ENCODE results near the gene SPINK2.

SPINK2 gene

DNA sequence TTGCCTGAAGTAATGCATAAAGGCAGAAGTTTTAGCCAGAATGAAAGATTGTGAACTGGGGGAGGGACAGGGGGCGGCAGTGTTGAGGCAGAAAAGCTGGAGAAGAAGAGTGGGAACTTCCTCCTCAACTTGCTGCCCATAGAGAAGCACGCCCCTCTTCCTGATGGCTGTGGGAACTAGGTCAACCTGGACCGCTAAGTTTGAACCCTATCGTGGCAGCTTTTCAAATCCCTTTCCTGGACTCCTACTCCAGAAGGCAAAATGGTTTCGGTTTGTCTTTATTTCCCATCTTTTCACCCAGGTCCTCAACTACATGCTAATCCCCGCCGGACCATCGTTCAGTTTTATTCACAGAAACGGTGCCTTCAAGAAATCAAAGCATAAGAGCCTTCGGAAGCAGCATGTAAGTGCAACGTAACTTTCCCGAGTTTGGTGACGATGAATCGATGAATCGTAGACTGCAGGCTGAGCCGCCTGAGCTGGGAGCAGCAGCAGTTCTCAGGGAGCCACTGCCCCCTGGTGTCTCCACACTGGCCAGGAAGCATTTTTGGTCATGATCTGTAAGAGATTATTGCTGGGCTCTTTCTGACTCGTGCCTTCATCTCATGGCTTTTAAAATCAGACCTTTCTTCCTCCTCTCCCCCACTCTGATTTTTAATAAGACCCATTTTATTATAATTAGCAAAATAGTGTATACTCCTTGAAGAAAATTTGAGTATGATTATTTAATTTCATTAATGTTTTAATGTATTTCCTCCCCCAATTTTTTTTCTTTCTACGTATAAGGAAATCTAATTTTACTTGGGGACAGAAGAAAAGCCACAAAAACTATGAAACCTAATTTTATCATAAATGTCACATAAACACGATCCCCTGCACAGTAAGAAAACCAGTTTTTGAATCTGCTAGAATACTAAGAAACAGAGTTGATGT lies 21.4 kb downstream of the SPINK2 start:
- peak; percentile 27 to 68 for DNase-seq

- DNase-seq: no peak
Observed at GRCh38 chr4:56799161-56799759, 22.2 kb downstream of the SPINK2 start.

DNA sequence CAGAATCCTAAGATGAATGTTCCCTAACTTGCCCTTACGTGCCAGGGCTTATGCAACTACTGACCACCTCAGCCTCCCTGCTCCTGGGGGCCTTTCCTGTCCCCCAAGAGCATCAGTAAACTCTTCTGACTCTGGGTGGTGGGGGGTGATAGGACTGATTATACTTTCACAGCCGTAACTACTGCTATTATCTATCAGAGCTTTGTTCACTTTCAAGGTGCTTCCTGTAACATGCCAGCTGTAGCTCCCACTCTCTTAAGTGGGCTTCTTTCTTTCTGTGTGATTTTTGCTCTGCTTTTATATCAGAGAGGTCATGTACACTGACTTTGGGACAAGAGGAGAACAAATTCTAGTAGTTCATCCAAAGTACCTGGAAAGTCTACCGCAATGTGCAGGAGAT lies 25.3 kb downstream of the SPINK2 start:
- DNase-seq: no peak

- DNase-seq: no peak
Observed at GRCh38 chr4:56791316-56791715, 30.2 kb downstream of the SPINK2 start.

DNA sequence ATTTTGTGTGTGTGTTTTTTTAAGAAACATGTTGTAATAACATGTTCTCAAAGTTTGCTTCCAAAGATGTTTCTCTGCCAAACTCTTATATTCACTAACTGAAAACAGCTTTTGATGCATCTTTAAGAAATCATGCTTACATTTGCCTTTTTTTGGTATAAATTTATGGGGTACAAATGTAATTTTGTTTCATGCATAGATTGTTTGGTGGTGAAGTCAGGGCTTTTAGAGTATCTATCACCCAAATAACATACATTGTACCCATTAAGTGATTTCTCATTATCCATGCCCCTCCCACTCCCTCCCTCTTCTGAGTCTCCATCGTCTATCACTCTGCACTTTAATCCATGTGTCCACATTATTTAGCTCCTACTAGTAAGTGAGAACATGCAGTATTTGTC lies 30.8 kb downstream of the SPINK2 start:
- DNase-seq: no peak

- DNase-seq: no peak
Observed at GRCh38 chr4:56788081-56788480, 33.4 kb downstream of the SPINK2 start.

DNA sequence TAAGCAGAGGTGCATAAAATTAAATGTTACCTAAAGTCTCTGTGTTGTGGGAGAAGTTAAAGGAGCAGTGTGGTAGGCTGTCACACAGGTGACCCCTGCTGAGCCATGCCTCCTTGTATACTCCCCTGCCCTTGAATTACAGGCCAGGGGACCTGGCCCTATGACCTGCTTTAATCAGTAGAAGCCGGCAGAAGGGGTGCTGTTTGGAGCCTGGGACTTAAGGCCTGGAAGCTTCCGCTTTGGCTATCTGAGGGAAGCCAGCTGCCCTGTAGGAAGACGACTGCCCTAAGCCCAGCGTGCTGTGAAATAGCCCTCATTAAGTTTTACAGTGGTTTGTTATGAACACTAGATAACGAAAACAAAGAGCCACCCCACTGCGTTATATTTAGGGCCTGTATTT lies 34.1 kb downstream of the SPINK2 start:
- no peak for DNase-seq

DNA sequence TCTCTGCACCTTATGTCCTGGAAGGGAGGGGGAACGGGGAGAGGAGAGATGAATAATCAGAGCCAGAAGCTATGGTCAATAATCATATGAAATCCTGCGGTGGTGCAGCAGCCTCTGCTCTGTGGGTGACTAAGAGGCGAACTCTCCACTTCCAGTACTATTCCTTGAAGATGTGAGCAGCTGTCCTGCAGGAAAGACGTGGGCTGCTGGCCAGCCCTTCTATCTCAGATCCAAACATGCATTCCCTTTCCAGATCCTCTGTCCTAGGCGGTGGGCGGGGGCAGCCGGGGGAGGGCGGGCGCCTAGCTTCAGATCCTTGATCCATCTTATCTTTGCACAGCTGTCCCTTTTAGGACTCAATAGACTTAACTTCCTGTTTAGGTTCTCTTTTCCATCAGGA lies 34.5 kb downstream of the SPINK2 start:
- no peak for DNase-seq

DNA sequence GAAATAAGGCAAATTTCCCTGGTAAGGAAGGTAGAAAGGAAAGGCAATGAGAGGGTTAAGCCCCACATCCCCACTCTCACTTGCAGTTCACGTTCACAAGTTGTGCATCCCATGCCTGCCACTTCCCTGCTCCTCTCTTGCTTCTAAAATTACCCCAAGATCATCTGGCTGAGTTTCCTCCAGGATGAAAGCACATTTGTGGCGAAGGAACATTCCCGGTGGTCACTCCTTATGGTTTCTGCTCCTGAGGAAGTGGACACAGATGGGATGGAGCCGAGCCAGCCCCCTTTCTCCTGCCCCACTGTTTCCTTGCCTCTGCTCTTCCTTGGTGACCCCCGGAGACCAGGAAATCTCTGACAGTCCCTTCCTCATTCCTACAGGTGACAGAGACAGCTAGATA lies 37.5 kb downstream of the SPINK2 start:
- no peak for DNase-seq

DNA sequence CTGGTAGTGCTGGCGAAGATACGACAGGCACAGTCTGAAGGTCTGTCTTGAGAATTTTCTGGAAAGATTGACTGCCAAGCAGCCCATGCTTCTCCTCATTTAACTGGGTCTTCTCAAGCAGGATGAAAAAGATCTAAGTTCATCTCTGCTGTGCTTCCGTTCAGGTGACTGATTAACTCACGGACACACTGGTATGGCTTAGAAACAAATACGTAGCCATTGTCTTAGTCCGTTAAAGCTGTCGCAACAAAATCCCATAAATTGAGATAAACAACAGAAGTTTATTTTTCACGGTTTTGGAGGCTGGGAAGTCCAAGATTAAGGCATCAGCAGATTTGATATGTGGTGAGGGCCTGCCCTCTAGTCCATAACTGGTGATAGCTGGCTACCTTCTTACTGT lies 39.5 kb downstream of the SPINK2 start:
- no peak for DNase-seq

GRCh38 chr4:56773346-56773745 lies 48.2 kb downstream of the SPINK2 start:
- no peak for DNase-seq

GRCh38 chr4:56772134-56772533 lies 49.4 kb downstream of the SPINK2 start:
- no peak for DNase-seq

GRCh38 chr4:56768763-56769162 lies 52.7 kb downstream of the SPINK2 start:
- no peak for DNase-seq

GRCh38 chr4:56768316-56768715 lies 53.2 kb downstream of the SPINK2 start:
- DNase-seq: no peak

DNA sequence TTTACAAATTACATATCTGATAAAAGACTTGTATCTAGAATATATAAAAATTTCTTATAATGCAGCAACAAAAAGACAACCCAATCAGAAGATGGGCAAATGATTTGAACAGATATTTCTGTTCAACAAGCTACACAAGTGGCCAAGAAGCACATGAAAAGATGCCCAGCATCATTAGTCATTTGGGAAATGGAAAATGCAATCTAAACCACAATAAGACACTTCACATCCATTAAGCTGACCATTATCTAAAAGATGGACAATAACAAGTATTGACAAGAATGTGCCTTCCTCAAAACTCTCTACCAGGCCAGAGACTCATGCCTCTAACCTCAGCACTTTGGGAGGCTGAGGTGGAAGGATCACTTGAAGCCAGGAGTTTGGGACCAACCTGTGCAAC lies 53.9 kb downstream of the SPINK2 start:
- no peak for DNase-seq

DNA sequence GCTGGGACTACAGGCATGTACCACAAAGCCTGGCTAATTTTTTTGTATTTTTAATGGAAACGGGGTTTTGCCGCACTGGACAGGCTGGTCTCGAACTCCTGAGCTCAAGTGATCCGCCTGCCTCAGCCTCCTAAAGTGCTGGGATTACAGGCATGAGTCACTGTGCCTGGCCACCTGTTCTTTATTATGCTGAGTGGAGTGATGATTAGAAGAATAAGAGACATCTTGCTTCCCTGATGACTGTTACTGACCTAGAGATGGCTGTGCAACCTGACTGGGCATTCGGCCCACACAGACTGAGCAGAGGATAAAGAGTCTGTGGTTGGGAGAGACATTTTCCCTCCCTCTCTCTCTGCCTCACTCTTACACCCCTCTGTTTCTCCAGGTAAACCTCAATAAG lies 56.7 kb downstream of the SPINK2 start:
- DNase-seq: no peak

GRCh38 chr4:56764223-56764622 lies 57.3 kb downstream of the SPINK2 start:
- DNase-seq: no peak

GRCh38 chr4:56762484-56763250 lies 58.8 kb downstream of the SPINK2 start:
- no peak for DNase-seq

DNA sequence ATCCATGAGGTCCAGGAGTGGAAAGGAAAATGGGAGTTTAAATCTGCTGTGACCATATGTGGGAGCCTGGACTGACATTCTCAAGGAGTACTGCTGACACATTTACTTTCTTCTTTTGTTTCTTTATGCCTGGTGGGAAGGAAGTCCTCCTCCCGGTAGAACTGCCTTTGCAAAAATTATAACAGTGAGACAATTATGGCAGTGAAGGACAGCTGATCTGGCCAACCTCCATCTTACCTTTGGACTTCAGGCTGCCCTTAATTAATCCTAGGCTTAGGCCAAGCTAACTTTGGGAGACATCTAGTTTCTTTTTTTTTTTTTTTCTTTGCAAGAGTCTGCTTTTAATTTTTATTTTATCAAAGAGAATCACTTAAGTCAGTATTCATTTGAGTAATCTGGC lies 61.3 kb downstream of the SPINK2 start:
- no peak for DNase-seq

Data from NCI-H187 (cell line).